ENCODE data around the gene SMPX. TPM values are rescaled to one million over a fixed set of nuclear protein-coding genes. Genes with fewer than 3 reads are reported as not detected.

The SMPX gene
- total RNA-seq, 2 donors from 2014 or later: 2.4 TPM; not detected in 1

- intact Hi-C loops (cut with DNase I): no loop called here
- Histone ChIP-seq H3K9ac (ENCODE audit: low read depth in 2 of 2, low read length in 2 of 2) (no peak overlapping the region), H3K4me1 (no peaks in the 10 kb centered on the region), H3K9me3 (no peaks in the 10 kb centered on the region), H3K27ac (no peak overlapping the region), H3K36me3 (no peaks in the 10 kb centered on the region), H3K4me3 (no peak overlapping the region), H3K27me3 (no peaks in the 10 kb centered on the region)
- no peak for DNase-seq
- no peak for TF ChIP-seq CTCF (IDR thresholded peaks at IDR 0.05)
Measured at GRCh38 chrX:21705225-21705624, 52.7 kb downstream of the SMPX start.

DNA sequence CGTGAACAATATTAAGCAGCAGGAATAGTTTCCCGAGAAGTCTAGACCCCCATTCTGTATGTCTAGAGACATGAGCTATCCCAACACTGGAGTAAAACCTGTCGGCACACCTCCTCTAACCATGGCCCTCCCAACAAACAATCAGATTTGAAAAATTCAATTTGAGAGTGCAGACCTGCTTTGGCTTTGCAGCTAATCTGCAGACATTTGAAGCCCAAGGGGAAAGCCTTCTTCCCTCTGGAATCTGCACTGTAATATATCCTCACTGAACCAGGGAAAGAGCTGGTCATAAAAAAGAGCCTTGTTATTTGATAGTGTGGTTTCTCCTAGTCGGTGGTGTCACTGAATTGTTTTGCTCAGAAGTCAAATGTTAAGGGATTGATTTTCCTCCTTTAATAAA is 55.2 kb downstream of the SMPX start:
- no peaks in the 10 kb centered on the region for H3K9me3 ChIP-seq
- intact Hi-C loops (cut with DNase I): no loop called here
- H3K27ac ChIP-seq: no peak overlapping the region
- no peak overlapping the region for H3K4me3 ChIP-seq
- TF ChIP-seq CTCF (IDR thresholded peaks at IDR 0.05): no peak
- no peaks in the 10 kb centered on the region for H3K36me3 ChIP-seq
- no peaks in the 10 kb centered on the region for H3K27me3 ChIP-seq
- no peak for DNase-seq
- no peak overlapping the region for H3K9ac ChIP-seq (ENCODE audit: low read depth in 2 of 2, low read length in 2 of 2)
- H3K4me1 ChIP-seq: no peaks in the 10 kb centered on the region

DNA sequence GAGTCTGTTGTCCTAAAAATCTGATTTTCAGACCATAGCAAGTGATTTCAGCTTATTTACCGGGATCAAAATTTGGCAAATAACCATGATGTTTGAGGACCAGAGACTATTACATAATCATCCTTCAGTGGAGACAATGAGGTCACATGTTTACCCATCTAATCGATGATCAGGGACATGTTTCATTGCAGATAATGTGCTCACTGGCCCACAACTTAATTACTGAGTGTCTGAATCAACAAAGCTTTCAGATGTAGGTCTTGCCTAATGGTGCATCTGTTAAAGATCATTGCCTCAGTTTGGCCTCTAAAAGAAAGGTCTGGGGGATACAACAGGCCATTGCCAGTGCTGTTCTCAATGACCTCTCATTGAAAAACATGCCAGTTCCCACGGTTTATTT is 56.9 kb downstream of the SMPX start:
- Histone ChIP-seq H3K27ac (no peak overlapping the region), H3K4me3 (no peak overlapping the region), H3K36me3 (no peaks in the 10 kb centered on the region), H3K27me3 (no peaks in the 10 kb centered on the region), H3K9ac (ENCODE audit: low read depth in 2 of 2, low read length in 2 of 2) (no peak overlapping the region), H3K9me3 (no peaks in the 10 kb centered on the region), H3K4me1 (no peaks in the 10 kb centered on the region)
- TF ChIP-seq CTCF (IDR thresholded peaks at IDR 0.05): no peak
- intact Hi-C loops (cut with DNase I): no loop called here
- DNase-seq: no peak

- TF ChIP-seq CTCF (IDR thresholded peaks at IDR 0.05): no peak
- no peaks in the 10 kb centered on the region for H3K27me3 ChIP-seq
- no peak for DNase-seq
- no peak overlapping the region for H3K27ac ChIP-seq
- no peak overlapping the region for H3K9ac ChIP-seq (ENCODE audit: low read depth in 2 of 2, low read length in 2 of 2)
- no peaks in the 10 kb centered on the region for H3K4me1 ChIP-seq
- intact Hi-C loops (cut with DNase I): no loop called here
- no peaks in the 10 kb centered on the region for H3K9me3 ChIP-seq
- H3K36me3 ChIP-seq: no peaks in the 10 kb centered on the region
- H3K4me3 ChIP-seq: no peak overlapping the region
Measured at GRCh38 chrX:21700275-21700674, 57.6 kb downstream of the SMPX start.

DNA sequence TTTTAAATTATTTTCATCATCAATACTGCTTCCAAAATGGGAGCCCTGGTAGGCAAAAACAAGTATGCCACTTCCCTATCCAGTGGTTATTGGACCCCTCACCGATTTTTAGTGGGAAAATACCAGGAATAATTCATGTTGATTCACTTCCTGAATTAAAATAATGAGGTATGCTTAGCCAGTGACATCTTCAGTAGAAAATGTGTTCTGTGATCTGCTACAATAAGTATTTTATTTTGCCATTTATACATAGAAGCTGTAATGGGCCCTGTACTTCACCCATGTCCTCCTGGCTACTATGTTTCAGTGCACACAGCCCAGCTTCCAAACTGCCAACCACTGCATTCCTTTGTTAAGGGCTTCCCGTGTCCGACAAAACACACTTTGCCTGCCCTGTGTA is 58.8 kb downstream of the SMPX start:
- Histone ChIP-seq H3K27me3 (no peaks in the 10 kb centered on the region), H3K27ac (no peak overlapping the region), H3K9ac (ENCODE audit: low read depth in 2 of 2, low read length in 2 of 2) (no peak overlapping the region), H3K4me3 (no peak overlapping the region), H3K36me3 (no peaks in the 10 kb centered on the region), H3K9me3 (no peaks in the 10 kb centered on the region), H3K4me1 (no peaks in the 10 kb centered on the region)
- no peak for DNase-seq
- intact Hi-C loops (cut with DNase I): no loop called here
- no peak for TF ChIP-seq CTCF (IDR thresholded peaks at IDR 0.05)

GRCh38 chrX:21698272-21698671 is 59.6 kb downstream of the SMPX start:
- no peak overlapping the region for H3K9ac ChIP-seq (ENCODE audit: low read depth in 2 of 2, low read length in 2 of 2)
- no peak for TF ChIP-seq CTCF (IDR thresholded peaks at IDR 0.05)
- DNase-seq: no peak
- no peaks in the 10 kb centered on the region for H3K9me3 ChIP-seq
- no peaks in the 10 kb centered on the region for H3K36me3 ChIP-seq
- H3K4me3 ChIP-seq: no peak overlapping the region
- no peaks in the 10 kb centered on the region for H3K4me1 ChIP-seq
- H3K27ac ChIP-seq: no peak overlapping the region
- intact Hi-C loops (cut with DNase I): no loop called here
- H3K27me3 ChIP-seq: no peaks in the 10 kb centered on the region
